H1 (cell line): ENCODE results near the gene HCAR2. TPM values are rescaled to one million over a fixed set of nuclear protein-coding genes. Genes with fewer than 3 reads are reported as not detected.
"Not testable (repeated sequence)": the region's sequence is repeated elsewhere in the genome, so short reads cannot be mapped to it uniquely, and the experiment has no call there.

Experiments
- CTCF ChIA-PET: fragments of 300-600 bp; sonication (Branson Sonifier 250); formaldehyde crosslinking; loops from one replicate; lab custom pipeline; 2021; ENCODE audit not compliant: partially characterized antibody; lab: Charles Lee
- POLR2A ChIA-PET: fragments of 300-600 bp; sonication (Branson Sonifier 250); formaldehyde crosslinking; loops from one replicate; lab custom pipeline; 2021; ENCODE audit warnings: inconsistent platforms; ENCODE audit not compliant: partially characterized antibody; lab: Charles Lee
- DNase-seq, 2 experiments: peaks; one replicate each; pipeline versions ENCODE4 v3.0.0 to v3.0.0-alpha.2; 2010 to 2022; ENCODE audit warnings: low spot score in 2 of 2, low read depth in 1 of 2, mixed read lengths in 1 of 2
- FAIRE-seq: peaks from 2 replicates; lab custom pipeline; 2011; peaks lifted over from hg19 to GRCh38; lab: Jason Lieb, UNC
- H2AFZ ChIP-seq: 2 replicates; pipeline ENCODE4 v1.8.1; 2012; ENCODE audit warnings: low read length, inconsistent platforms
- H2AK5ac ChIP-seq: 2 replicates; pipeline ENCODE4 v1.6.1; 2013; ENCODE audit warnings: low read depth, low read length
- H2BK120ac ChIP-seq: replicated peaks from 2 replicates; pipeline ENCODE3; 2013; ENCODE audit warnings: low read depth, low read length, inconsistent platforms
- H2BK12ac ChIP-seq: 2 replicates; pipeline ENCODE4 v1.6.1; 2013; ENCODE audit warnings: low read depth, low read length
- H2BK15ac ChIP-seq: 2 replicates; pipeline ENCODE4 v1.6.1; 2013; ENCODE audit warnings: low read length
- H2BK20ac ChIP-seq: 2 replicates; pipeline ENCODE4 v1.6.1; 2013; ENCODE audit warnings: low read length
- H2BK5ac ChIP-seq: 2 replicates; pipeline ENCODE4 v1.6.1; 2013; ENCODE audit warnings: low read depth, low read length
- H3K14ac ChIP-seq: 2 replicates; pipeline ENCODE4 v1.6.1; 2013; ENCODE audit warnings: inconsistent platforms; ENCODE audit not compliant: insufficient read length
- H3K18ac ChIP-seq: 2 replicates; pipeline ENCODE4 v1.6.1; 2013; ENCODE audit warnings: low read length; ENCODE audit errors: extremely low read depth
- H3K23ac ChIP-seq: 2 replicates; pipeline ENCODE4 v1.6.1; 2013; ENCODE audit warnings: inconsistent platforms; ENCODE audit not compliant: insufficient read length
- H3K23me2 ChIP-seq: 2 replicates; pipeline ENCODE4 v1.6.1; 2013; ENCODE audit warnings: low read depth, low read length
- H3K27ac ChIP-seq: 2 replicates; pipeline ENCODE4 v1.6.1; 2011; ENCODE audit warnings: low read depth, low read length, inconsistent platforms
- H3K27me3 ChIP-seq, 4 experiments: replicated peaks in 1 of 4; 1 replicate in 1 of 4; 2 replicates in 3 of 4; pipeline versions ENCODE4 v1.6.1 to v1.8.1; 2011 to 2013; ENCODE audit warnings: low read length in 3 of 4, mild to moderate bottlenecking in 3 of 4, inconsistent platforms in 2 of 4, mixed read lengths in 2 of 4, moderate library complexity in 1 of 4; ENCODE audit not compliant: control insufficient read depth in 3 of 4, insufficient read depth in 3 of 4; ENCODE audit errors: extremely low read depth in 1 of 4
- H3K36me3 ChIP-seq, 4 experiments: 2 replicates each; pipeline versions ENCODE4 v1.6.1 to v1.8.1; 2011 to 2013; ENCODE audit warnings: mild to moderate bottlenecking in 4 of 4, low read length in 3 of 4, moderate library complexity in 2 of 4, control low read depth in 1 of 4, inconsistent platforms in 1 of 4; ENCODE audit not compliant: insufficient read depth in 4 of 4, control insufficient read depth in 2 of 4
- H3K4ac ChIP-seq: replicated peaks from 2 replicates; pipeline ENCODE3; 2013; ENCODE audit warnings: low read length, low read depth, mixed read lengths, inconsistent platforms; ENCODE audit not compliant: insufficient read length
- H3K4me1 ChIP-seq, 4 experiments: replicated peaks in 1 of 4; 1 replicate in 1 of 4; 2 replicates in 3 of 4; pipeline versions ENCODE4 v1.6.1 to v1.8.1; 2011 to 2013; ENCODE audit warnings: low read length in 3 of 4, inconsistent platforms in 2 of 4, mixed read lengths in 1 of 4; ENCODE audit not compliant: insufficient read depth in 4 of 4, control insufficient read depth in 3 of 4
- H3K4me2 ChIP-seq, 2 experiments: 2 replicates each; pipeline versions ENCODE4 v1.6.1 to v1.8.1; 2011 to 2013; ENCODE audit warnings: low read depth in 2 of 2, low read length in 2 of 2, control low read depth in 1 of 2, inconsistent platforms in 1 of 2, mild to moderate bottlenecking in 1 of 2; ENCODE audit not compliant: insufficient read depth in 1 of 2
- H3K4me3 ChIP-seq, 4 experiments: fragments of 200-600, 300-600 bp in 1 of 4; sonication (generic), shearing (Covaris generic), sonication (Bioruptor Twin) in 1 of 4; 2 replicates each; pipeline versions ENCODE4 v1.5.1 to v1.8.1; 2011 to 2016; ENCODE audit warnings: low read length in 4 of 4, low read depth in 3 of 4, control low read depth in 2 of 4, inconsistent platforms in 2 of 4, mild to moderate bottlenecking in 2 of 4, mixed read lengths in 1 of 4, moderate library complexity in 1 of 4; ENCODE audit not compliant: insufficient read depth in 2 of 4; ENCODE audit errors: extremely low read depth in 1 of 4
- H3K56ac ChIP-seq: replicated peaks from 2 replicates; pipeline ENCODE3; 2013; ENCODE audit warnings: low read depth, mild to moderate bottlenecking, mixed read lengths, low read length, inconsistent platforms; ENCODE audit not compliant: insufficient read length
- H3K79me1 ChIP-seq: 2 replicates; pipeline ENCODE4 v1.6.1; 2013; ENCODE audit warnings: low read depth, low read length, control low read depth
- H3K79me2 ChIP-seq, 2 experiments: 2 replicates each; pipeline versions ENCODE4 v1.6.1 to v1.8.1; 2012 to 2013; ENCODE audit warnings: low read length in 2 of 2, mild to moderate bottlenecking in 2 of 2, inconsistent platforms in 1 of 2; ENCODE audit not compliant: insufficient read depth in 2 of 2, control insufficient read depth in 1 of 2
- H3K9ac ChIP-seq, 4 experiments: replicated peaks in 1 of 4; 1 replicate in 1 of 4; 2 replicates in 3 of 4; pipeline versions ENCODE4 v1.6.1 to v1.8.1; 2011 to 2013; ENCODE audit warnings: low read depth in 3 of 4, low read length in 3 of 4, control low read depth in 2 of 4, mild to moderate bottlenecking in 2 of 4, moderate library complexity in 2 of 4, inconsistent platforms in 1 of 4; ENCODE audit errors: extremely low read depth in 1 of 4
- H3K9me3 ChIP-seq, 2 experiments: 2 replicates each; pipeline versions ENCODE4 v1.6.1 to v1.8.1; 2012 to 2013; ENCODE audit warnings: mild to moderate bottlenecking in 2 of 2, moderate library complexity in 2 of 2, control low read depth in 1 of 2, inconsistent platforms in 1 of 2, low read depth in 1 of 2, low read length in 1 of 2, mixed read lengths in 1 of 2; ENCODE audit not compliant: insufficient read depth in 2 of 2
- H4K20me1 ChIP-seq, 2 experiments: replicated peaks in 1 of 2; 2 replicates each; pipeline versions ENCODE3 to v1.8.1; 2011 to 2013; ENCODE audit warnings: inconsistent platforms in 2 of 2, low read length in 2 of 2, mild to moderate bottlenecking in 1 of 2; ENCODE audit not compliant: insufficient read depth in 2 of 2, control insufficient read depth in 1 of 2
- H4K5ac ChIP-seq: 2 replicates; pipeline ENCODE4 v1.6.1; 2013; ENCODE audit warnings: low read length, low read depth, mixed read lengths, inconsistent platforms; ENCODE audit not compliant: insufficient read length
- H4K8ac ChIP-seq: 2 replicates; pipeline ENCODE4 v1.8.0; 2013; ENCODE audit warnings: mild to moderate bottlenecking, moderate library complexity, low read length, inconsistent platforms; ENCODE audit not compliant: insufficient read depth; ENCODE audit errors: extremely low read depth
- H4K91ac ChIP-seq: replicated peaks from 2 replicates; pipeline ENCODE3; 2013; ENCODE audit warnings: low read length, mixed read lengths, inconsistent platforms; ENCODE audit not compliant: insufficient read length
- CTBP2 ChIP-seq: IDR thresholded peaks from 2 replicates; pipeline ENCODE4 v1.7.0; 2011; ENCODE audit warnings: borderline replicate concordance, mild to moderate bottlenecking, moderate library complexity, mixed read lengths, low read length; ENCODE audit not compliant: insufficient read depth, insufficient read length
- WGBS, 2 experiments: shearing (Covaris generic) in 1 of 2; methylation state at CpG; one replicate each; pipeline versions ENCODE4 v1.1.6 to v1.1.7; 2013 to 2015; ENCODE audit warnings: low lambda C conversion rate in 2 of 2, mixed read lengths in 2 of 2, inconsistent platforms in 1 of 2, low coverage in 1 of 2, missing lambda C conversion rate in 1 of 2; ENCODE audit not compliant: insufficient replicate concordance in 2 of 2, insufficient coverage in 1 of 2, insufficient read length in 1 of 2; ENCODE audit errors: extremely low coverage in 1 of 2, missing lambda C conversion rate in 1 of 2; 5-methylcytosine and 5-hydroxymethylcytosine counted together
- polyA plus RNA-seq, 7 experiments: library from polyadenylated mRNA; depleted of rRNA in 3 of 7; stranded (reverse) in 5 of 7; unstranded in 2 of 7; fragments of >200 nt in 5 of 7; fragments of 200-250 nt in 2 of 7; gene quantifications; 1 replicate in 5 of 7; 2 replicates in 1 of 7; 4 replicates in 1 of 7; pipeline versions ENCODE4 v1.2.1 to v1.2.3, GENCODE V29; 2011 to 2013; ENCODE audit warnings: missing spikeins in 2 of 7, mixed read lengths in 2 of 7
- total RNA-seq: library from RNA; stranded (reverse); fragmentation: NEBNext Ultra II Directional; extraction: Animal tissue kit (Norgen Biotek cat#: 25700); gene quantifications from 2 replicates; pipeline ENCODE4 v1.2.1, GENCODE V29; 2021

Gene HCAR2
- total and polyA plus RNA-seq, 2 of the 8 experiments (the other 6 are each of a cell fraction or from before 2014, with no cell fraction given) = not detected

GRCh38 chr12:122721057-122721545, 17.9 kb upstream of the HCAR2 start (continued):
- no peak for TF ChIP-seq CTBP2

GRCh38 chr12:122716658-122717057, 13.5 kb upstream of the HCAR2 start, which contains the start of gene HCAR3:
Gene HCAR3, minus strand, starts transcription at chr12:122716811. Its CDS starts 74 bp downstream, at chr12:122716737.
- H4K20me1 ChIP-seq, H3K4me2 ChIP-seq, CTCF ChIA-PET, H3K56ac ChIP-seq, H3K79me1 ChIP-seq, H3K79me2 ChIP-seq, H4K5ac ChIP-seq, H2BK15ac ChIP-seq, H3K4me1 ChIP-seq, FAIRE-seq, H3K27me3 ChIP-seq, H2BK5ac ChIP-seq, H2AK5ac ChIP-seq, H3K23ac ChIP-seq, DNase-seq, H2AFZ ChIP-seq, H3K9ac ChIP-seq, H2BK20ac ChIP-seq, H3K18ac ChIP-seq, H3K23me2 ChIP-seq, H3K27ac ChIP-seq, H2BK120ac ChIP-seq, H4K91ac ChIP-seq, H2BK12ac ChIP-seq, H3K9me3 ChIP-seq, H3K4ac ChIP-seq, POLR2A ChIA-PET, H4K8ac ChIP-seq, H3K36me3 ChIP-seq, H3K4me3 ChIP-seq, H3K14ac ChIP-seq: not testable (repeated sequence)
- WGBS, 2 experiments = 86% methylated on average over 9 of the region's 10 CpGs; no CpG with 5 or more reads in 1 of the 2 experiments
